Lower leg skin (tissue), 3 donors: ENCODE results near the gene FOXO6.

ENCODE experiments used
- CTCF ChIP-seq, 3 donors: fragments of 450-650 bp; IDR thresholded peaks; one replicate each; pipeline ENCODE4 v1.5.1; 2016; ENCODE audit warnings: antibody characterized with exemption in 3 of 3, mild to moderate bottlenecking in 3 of 3, moderate library complexity in 2 of 3
- POLR2A ChIP-seq, 2 donors: fragments of 450-650 bp; IDR thresholded peaks; one replicate each; pipeline ENCODE4 v1.6.1; 2016 to 2017; ENCODE audit warnings: antibody characterized with exemption in 2 of 2, mild to moderate bottlenecking in 1 of 2, moderate library complexity in 1 of 2

- TF ChIP-seq POLR2A (IDR thresholded peaks at IDR 0.05) (no peak), CTCF (IDR thresholded peaks at IDR 0.05) (no peak)
These were observed 1.0 kb upstream of the FOXO6 start for GRCh38 chr1:41360074-41360785.
